ENCODE measurements around the gene SAMD14. TPM values are rescaled to one million over a fixed set of nuclear protein-coding genes. Genes with fewer than 3 reads are reported as not detected.

The SAMD14 gene
- total and polyA plus RNA-seq, 2 donors (not counting 1 experiment from before 2014, with no cell fraction given): 0.13 to 0.89 TPM

- H2AFZ ChIP-seq (ENCODE audit: insufficient read depth, low read depth, low read length, poor library complexity, severe bottlenecking): peak overlapping the region; percentile 86
These were observed 35.7 kb downstream of the SAMD14 start for GRCh38 chr17:50094243-50094752.

More at GRCh38 chr17:50094243-50094752, 35.7 kb downstream of the SAMD14 start:
- H3K27me3 Mint-ChIP-seq: no peaks in the 10 kb centered on the region
- peak overlapping the region; percentile 87 for H3K9ac ChIP-seq (ENCODE audit: low read length)
- ChIA-PET CTCF (interaction anchor here (0.7 to 4.2 kb wide), 52 partner anchors 8 to 372 kb away, joined by 3 to 47 read pairs (median 5); partner anchors contain the start of genes COL1A1, ITGA3 and PPP1R9B), POLR2A (interaction anchor here (0.6 to 2.0 kb wide), 5 partner anchors 10 to 203 kb away, joined by 3 to 7 read pairs (median 5); no protein-coding TSS in a partner anchor)
- H3K4me3 Mint-ChIP-seq: peak overlapping the region; percentile 99
- peaks cover 27% of the 10 kb centered on the region for H3K4me1 Mint-ChIP-seq
- intact Hi-C loops (cut with micrococcal nuclease): loop anchor here (1.0 to 10.0 kb wide), 4 partner anchors 23 to 281 kb away; partner anchors contain the start of genes EME1 and MRPL27
- no peaks in the 10 kb centered on the region for H3K9me3 ChIP-seq (ENCODE audit: control extremely low read depth in 1 of 3, control insufficient read depth in 2 of 3, insufficient read depth in 1 of 3, low read length in 2 of 3)
- peaks cover 6% of the 10 kb centered on the region for H4K20me1 ChIP-seq (ENCODE audit: control insufficient read depth, insufficient read depth, low read length, poor library complexity, severe bottlenecking)
- H3K4me3 ChIP-seq (ENCODE audit: control extremely low read depth in 1 of 5, extremely low read depth in 1 of 5, insufficient read depth in 1 of 5, low read depth in 2 of 5, low read length in 4 of 5): peak overlapping the region; percentile 61 to 95 (median 89)
- peak overlapping the region; percentile 94 for H3K27ac Mint-ChIP-seq
- ATAC-seq (ENCODE audit: low read depth): peak; percentile 40
- H3K79me2 ChIP-seq (ENCODE audit: control insufficient read depth, insufficient read depth, low read length): peaks cover 13% of the 10 kb centered on the region
- WGBS (ENCODE audit: insufficient coverage): 1% methylated on average over 20 of the region's 21 CpGs
- peaks cover 0 to 3% (median 0%) of the 10 kb centered on the region in 4 experiments for H3K27me3 ChIP-seq (replicated peaks in 1 of 4; ENCODE audit: control extremely low read depth in 1 of 4, control insufficient read depth in 3 of 4, insufficient read depth in 4 of 4, low read length in 3 of 4)
- peak overlapping the region; percentile 3 to 57 for H3K27ac ChIP-seq (ENCODE audit: low read length in 2 of 2)
- H3K4me2 ChIP-seq (replicated peaks; ENCODE audit: low read depth, low read length, poor library complexity, severe bottlenecking): peak overlapping the region; percentile 100
- H3K36me3 ChIP-seq (replicated peaks in 1 of 2; ENCODE audit: control extremely low read depth in 1 of 2, control insufficient read depth in 1 of 2, extremely low read depth in 1 of 2, insufficient read depth in 2 of 2, low read length in 1 of 2): peaks cover 0 to 18% of the 10 kb centered on the region in 2 experiments
- TF ChIP-seq CTCF (IDR thresholded peaks at IDR 0.05) (peak; percentile 92), EZH2 (IDR thresholded peaks at IDR 0.05; ENCODE audit: borderline replicate concordance, insufficient read depth, low read depth, low read length, poor library complexity, severe bottlenecking) (no peak)
- H3K9me3 Mint-ChIP-seq (ENCODE audit: insufficient read depth): no peaks in the 10 kb centered on the region
- H3K4me1 ChIP-seq (ENCODE audit: control insufficient read depth in 2 of 2, insufficient read depth in 2 of 2, low read length in 2 of 2): peaks cover 8 to 20% of the 10 kb centered on the region in 2 donors
- DNase-seq: peak; percentile 92
